ENCODE results near the gene SARS2. TPM values are rescaled to one million over a fixed set of nuclear protein-coding genes. Genes with fewer than 3 reads are reported as not detected.
A peak's percentile ranks its signal among the peaks of the same experiment; 100 is the strongest.
"Not testable (repeated sequence)": the region's sequence is repeated elsewhere in the genome, so short reads cannot be mapped to it uniquely, and the experiment has no call there.

Gene SARS2
- total RNA-seq, 1 donor from 2014 or later, result 7.0 TPM

DNA sequence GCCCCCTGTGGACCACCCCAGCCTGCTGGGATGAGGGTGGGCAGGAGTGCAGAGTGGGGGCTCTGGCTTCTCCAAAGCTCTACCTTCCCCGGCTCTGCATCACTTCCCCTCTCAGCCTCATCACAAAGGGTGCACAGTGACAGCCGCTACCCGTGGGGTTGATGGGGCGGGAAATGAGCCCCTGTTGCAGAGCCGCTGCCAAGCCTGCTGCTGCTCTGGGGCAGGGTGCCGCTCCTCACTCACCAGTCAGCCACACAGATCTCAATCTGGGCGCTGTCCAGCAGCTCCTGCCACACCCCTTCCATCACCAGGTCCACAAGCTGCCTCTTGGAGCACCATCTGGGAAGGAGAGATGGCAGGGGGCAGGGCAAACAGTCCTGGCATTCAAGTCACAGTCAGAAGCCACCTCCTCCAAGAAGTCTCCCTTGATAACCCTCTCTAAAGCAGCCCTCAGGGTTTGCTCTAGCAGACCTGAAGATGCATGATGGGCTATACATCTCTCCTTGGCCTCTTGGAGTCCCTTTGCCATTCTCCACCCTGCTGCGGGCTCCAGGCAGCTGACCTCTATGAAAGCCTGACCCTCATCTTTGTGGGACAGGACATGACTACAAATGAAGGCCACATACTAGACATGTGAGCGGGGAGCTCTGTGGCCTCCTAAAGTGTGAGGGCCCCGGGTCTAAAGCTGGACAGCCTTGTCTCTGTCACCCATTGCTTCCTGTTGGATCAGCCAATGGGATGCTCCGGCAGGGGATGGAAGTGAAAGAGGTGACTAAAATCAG is 15.9 kb upstream of the SARS2 start:
- DNase-seq, result no peak

DNA sequence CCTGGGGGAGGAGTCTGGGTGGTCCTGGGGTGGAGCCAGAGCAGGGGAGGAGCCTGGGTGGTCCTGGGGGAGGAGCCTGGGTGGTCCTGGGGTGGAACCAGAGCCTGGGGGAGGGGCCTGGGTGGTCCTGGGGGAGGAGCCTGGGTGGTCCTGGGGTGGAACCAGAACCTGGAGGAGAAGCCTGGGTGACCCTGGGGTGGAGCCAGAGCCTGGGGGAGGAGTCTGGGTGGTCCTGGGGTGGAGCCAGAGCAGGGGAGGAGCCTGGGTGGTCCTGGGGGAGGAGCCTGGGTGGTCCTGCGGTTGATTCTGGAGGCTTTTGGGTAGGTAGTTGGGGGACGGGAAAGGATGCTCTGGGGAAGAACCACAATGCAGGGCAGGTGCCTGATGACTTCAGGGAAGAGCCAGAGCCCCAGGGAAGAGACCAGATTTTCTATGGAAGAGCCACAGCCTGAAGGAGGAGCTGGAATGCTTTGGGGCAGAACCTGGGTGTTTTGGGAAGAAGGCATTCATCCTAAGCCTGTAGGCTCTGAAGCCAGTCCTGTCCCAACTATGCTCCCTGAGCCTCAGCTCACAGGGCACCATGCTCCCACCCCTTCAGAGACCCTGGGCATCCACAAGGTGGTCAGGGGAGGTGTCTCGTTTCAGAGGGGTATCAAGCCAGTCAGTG is 15.1 kb upstream of the SARS2 start:
- no peak for DNase-seq

DNA sequence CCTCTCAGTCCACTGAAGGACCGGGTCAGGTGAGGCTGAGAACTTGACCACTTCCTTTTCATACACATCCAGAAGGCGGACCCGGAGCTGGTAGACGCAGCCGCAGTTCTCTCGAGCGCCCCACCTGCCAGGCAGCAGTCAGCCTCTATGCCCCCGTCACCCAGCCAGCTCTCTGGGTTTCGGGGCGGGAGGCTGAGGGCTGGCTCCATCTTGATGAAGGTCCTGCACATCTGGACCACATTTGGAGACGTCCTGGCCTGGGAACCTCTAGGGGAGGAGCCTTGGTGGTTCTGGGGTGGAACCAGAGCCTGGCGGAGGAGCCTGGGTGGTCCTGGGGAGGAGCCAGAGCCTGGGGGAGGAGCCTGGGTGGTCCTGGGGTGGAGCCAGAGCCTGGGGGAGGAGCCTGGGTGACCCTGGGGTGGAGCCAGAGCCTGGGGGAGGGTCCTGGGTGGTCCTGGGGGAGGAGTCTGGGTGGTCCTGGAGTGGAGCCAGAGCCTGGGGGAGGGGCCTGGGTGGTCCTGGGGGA is 14.5 kb upstream of the SARS2 start:
- DNase-seq, result no peak

DNA sequence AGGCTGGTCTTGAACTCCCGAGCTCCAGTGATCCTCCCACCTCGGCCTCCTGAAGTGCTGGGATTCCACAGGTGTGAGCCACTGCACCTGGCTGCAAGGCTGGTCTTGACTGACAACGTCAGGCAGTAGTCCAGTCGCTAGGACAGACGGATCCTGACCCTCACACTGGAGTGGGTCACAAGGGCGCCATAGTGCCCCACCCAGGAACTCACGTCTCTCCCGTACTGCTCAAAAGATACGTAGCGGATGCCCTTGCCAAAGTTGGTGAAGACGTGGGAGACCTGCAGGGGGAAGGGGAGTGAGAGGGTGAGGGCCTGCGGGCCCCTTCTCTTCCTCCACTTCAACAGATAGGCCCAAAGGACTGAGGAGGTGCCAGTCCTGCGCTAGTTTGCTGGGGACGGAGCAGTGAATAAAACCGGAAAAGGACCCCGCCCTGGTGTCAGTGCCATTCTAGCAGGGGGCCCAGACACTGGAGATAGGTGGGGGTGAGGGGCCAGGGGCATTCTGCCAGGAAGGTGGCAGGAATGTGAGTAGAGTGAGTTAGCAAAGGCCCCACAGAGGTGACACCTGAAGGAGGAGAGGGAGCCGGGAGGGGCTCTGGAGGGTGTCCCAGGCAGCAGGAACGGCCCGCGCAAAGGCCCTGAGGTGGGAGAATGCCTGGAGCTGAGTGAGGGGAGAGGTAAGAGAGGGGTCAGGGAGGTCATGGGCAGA is 12.1 kb upstream of the SARS2 start:
- DNase-seq, result no peak

DNA sequence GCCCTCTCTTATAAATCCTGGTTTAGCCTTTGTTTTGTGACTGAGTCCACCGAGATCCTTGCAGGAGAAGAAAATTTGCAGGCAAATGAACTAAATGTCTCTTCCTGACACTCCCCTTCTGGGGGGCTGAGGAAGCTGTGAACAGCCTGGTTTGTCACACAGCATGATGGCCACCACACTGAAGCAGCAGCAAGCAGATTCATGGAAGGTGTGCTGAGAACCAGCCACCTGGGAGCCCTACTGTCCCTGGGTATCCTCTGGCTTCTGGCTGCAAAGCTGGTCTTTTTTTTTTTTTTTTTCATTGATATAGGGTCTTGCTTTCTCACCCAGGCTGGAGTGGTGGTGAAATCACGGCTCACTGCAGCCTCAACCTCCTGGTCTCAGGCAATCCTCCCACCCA is 11.4 kb upstream of the SARS2 start:
- no peak for DNase-seq

DNA sequence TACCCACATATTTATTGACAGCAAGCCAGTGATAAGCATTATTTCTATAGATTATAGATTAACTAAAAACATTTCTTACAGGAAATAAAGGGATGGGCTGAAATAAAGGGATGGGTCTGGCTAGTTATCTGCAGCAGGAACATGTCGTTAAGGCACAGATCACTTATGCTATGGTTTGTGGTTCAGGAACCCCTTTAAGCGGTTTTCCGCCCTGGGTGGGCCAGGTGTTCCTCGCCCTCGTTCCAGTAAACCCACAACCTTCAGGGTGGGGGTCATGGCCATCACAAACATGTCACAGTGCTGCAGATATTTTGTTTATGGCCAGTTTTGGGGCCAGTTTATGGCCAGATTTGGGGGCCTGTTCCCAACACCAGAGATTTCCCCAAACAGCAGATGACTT is 10.9 kb upstream of the SARS2 start:
- not testable (repeated sequence) for DNase-seq

DNA sequence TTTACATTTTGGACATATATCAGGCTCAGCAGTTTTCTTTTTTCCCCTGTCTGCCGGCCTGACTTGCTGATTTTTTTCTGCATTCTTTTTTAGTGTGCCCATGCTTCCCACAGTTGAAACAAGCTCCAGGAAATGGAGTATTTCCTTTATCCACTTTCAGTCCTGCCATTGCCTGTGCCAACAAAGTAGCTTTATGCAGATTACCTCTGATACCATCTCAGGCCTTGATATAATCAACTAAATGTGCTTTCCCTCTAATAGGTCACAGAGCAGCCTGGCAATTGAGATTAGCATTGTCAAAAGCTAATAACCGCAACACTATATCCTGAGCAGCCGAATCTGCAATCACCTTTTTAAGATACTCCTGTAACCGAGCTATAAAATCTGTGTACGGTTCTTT is 9.4 kb upstream of the SARS2 start:
- DNase-seq, result no peak

DNA sequence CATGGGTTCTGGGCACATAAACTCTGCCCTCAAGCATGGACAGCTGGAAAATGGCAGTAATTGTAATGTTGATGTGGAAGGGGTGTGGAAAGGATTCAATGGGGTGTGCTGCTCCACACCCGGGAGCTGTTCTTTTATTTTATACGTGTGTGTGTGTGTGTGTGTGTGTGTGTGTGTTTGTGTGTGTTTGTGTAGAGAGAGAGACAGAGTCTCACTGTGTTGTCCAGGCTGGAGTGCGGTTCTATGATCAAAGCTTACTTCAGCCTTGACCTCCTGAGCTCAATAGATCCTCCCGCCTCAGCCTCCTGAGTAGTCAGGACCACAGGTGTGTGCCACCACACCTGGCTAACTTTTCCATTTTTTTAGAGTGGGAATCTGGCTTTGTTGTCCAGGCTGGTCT is 3.0 kb upstream of the SARS2 start:
- no peak for DNase-seq

DNA sequence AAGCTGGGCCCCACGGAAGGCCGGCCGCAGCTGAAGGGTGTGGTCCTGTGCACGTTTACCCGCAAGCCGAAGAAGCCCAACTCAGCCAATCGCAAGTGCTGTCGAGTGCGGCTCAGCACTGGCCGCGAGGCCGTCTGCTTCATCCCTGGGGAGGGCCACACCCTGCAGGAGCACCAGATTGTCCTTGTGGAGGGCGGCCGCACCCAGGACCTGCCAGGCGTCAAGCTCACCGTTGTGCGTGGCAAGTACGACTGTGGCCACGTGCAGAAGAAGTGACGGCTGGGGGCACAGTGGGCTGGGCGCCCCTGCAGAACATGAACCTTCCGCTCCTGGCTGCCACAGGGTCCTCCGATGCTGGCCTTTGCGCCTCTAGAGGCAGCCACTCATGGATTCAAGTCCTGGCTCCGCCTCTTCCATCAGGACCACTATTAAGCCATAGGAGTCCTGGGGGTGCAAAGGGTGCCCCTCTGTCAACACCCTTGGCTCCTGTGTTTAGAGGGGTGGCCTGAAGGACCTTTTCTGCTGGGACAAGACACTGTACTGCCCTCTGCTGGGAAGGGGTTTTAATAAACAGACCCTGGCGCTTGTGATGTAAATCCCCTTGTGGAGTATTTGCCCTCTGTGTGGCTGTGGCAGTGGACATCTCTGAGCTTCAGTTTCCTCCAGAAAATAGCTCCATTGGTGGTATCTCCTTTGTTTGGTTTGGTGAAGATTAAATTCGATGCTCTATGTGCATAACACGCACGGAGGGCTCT is 2.0 kb upstream of the SARS2 start:
- no peak for DNase-seq

DNA sequence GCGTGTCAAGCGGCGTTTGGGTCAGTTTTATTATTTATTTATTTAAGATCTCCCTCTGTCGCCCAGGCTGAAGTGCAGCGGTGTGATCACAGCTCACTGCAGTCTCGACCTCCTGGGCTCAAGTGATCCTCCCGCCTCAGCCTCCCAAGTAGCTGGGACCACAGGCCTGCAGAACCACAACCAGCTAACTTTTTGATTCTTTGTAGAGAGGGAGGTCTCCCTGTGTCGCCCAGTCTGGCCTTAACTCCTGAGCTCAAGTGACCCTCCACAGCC is 894 bp upstream of the SARS2 start:
- DNase-seq, result no peak

DNA sequence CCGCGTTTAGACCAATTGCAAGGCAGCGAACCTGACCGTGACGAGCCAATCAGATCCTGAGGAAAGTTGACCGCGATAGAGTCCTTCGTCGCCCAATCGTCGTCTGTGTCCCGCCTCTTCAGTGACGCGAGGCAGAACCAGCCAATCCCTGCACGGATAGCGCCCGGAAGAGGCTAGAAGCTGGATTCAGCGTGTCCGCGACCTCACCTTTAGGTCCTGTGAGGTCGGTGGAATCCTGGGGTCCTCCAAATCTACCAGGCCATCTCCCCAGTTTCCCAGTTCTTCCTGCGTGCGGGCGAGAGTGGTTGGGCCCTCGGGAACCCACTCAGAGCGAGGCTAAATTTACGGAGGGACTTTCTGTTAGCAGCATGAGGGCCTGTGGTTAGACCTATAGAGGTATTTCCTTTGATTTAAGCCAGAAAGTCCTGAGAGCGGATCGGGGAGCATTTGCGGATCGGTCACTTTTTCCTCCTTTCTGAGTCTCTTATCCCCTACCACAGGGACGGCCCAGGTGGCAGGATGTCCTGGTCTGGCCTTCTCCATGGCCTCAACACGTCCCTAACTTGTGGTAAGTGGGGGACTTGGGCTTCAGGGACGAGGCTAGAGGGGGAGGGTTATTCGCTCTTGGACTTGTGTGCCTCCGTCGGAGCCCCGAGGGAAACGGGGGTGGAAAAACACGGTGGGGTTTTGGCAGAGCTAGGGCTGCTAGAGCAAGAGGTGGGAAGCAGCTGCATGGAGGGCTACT is 385 bp upstream of the SARS2 start, which contains the start of gene MRPS12:
Gene MRPS12, plus strand, starts transcription at position 169 of the 745 bp plus-strand sequence. Its CDS starts 351 bp downstream, at position 520.
- DNase-seq, result peak; percentile 98

DNA sequence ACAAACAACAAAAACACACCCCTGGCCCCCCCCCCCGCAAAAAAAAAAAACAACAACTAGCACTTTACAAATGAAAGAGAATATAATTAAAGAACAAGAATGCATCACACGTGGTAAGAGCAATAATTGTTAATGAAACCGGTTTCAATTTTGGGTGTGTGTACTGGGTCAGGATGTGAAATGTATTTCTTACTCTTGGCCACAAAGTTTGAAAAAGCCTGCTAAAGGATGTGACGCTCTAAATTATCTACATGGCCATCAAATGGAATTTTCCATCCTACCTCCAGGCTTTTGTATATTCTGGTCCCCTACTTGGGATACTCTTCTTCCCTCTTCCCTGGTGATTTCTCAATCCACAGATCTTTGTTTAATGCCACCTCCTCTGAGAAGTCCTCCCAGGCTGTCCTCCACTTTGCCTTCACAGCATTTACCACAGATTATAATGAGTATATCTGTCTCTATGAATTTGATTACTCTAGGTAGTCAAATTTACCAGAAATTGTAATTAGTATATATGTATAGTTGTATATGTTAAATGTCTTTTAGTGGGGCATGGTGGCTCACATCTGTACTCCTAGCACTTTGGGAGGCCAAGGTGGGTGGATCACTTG is 2.1 kb downstream of the SARS2 start:
- no peak for DNase-seq

DNA sequence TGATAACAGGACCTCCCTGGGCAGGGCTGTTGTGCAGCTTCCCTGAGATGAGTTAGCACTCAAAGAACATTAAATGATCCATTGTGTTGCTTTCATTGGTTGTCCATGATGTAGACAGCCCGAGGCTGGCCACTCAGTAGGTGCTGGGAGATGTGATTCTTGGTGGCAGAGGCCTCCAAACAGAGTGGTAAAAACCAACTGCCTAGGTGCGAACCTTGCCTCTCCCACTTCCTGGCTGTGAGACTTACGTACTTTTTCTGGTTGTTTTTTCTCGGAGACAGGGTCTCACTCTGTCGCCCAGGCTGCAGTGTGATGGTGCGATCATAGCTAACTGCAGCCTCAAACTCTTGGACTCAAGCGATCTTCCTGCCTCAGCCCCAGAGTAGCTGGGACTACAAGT is 6.2 kb downstream of the SARS2 start:
- DNase-seq, result no peak

DNA sequence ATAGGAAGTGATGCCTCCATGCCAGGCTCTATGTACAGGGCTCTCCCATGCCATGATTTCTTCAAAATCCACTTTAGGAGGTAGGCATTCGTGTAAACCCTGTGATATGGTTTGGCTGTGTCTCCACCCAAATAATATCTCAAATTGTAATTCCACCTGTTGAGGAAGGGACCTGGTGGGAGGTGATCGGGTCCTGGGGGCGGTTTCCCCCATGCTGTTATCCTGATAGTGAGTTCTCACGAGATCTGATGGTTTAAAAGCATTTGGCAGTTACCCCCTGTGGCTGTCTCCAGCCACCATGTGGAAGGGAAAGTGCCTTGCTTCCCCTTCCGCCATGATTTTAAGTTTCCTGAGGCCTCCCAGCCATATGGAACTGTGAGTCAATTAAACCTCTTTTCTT is 8.1 kb downstream of the SARS2 start:
- DNase-seq, result no peak

DNA sequence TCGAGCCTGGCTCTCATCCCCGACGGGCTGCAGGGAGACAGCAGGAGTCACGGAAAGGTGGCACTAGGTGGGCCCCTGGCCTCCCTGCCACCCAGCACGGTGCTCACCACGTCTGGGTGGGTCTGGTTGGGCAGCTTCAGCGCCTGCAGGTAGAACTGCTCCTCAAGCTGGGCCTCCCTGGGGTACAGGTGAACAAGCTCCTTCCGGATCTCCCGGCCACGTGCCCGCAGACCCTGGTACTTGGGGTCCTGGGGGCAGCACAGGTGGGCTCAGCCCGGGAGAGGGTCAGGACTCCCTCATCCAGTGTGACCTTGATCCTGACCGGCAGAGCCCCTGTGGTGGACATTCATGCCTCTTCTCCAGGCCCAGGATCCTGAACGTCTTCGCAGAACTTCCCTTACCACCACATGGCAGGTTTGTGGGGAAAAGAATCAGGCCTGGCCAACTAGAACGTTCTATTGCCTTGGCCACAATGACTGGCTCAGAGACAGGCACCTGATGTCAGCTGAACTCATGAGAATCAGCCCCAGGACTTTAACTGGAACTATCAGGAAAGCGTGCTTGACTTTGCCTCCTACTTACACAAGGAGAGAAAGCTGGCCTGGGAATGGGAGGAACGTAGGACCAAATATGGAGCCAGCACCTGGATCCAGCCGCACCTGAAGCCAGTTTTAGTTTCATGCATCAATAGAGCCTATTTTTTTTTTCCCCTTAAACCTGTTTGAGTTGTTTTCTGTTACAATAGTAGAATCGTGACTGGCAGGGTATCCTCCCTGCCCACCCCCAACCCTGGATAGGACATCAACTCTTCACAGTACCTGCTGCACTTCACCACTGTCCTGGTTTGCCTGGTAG is 8.9 kb downstream of the SARS2 start:
- DNase-seq, result no peak

DNA sequence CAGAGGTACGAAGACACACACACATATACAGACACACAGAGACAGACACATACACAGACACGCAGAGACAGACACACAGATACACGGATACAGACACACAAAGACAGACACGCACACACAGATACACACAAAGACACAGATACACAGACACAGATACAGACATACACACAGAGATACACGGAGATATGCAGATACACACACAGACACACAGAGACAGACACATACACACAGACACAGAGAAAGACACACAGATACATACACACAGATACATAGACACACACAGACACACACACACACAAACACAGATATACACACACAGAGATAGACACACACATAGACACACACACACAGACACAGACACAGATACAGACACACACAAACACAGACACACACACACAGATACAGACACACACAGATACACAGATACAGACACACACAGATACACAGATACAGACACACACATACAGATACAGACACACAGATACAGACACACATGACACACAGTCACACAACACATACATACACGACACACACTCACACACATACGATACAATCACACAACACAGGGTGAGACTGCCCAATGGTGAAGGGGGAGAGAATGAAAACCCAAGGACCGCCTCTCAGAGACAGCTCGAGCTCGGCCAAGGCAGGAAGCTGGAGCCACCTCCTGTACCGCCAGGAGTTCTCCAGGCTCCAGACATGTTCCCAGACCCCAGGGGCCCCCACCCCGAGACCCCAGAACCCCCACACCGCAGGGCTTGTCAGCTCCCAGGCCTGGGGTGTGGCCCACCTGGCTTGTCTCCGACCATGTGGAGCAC is 9.8 kb downstream of the SARS2 start:
- DNase-seq, result no peak

DNA sequence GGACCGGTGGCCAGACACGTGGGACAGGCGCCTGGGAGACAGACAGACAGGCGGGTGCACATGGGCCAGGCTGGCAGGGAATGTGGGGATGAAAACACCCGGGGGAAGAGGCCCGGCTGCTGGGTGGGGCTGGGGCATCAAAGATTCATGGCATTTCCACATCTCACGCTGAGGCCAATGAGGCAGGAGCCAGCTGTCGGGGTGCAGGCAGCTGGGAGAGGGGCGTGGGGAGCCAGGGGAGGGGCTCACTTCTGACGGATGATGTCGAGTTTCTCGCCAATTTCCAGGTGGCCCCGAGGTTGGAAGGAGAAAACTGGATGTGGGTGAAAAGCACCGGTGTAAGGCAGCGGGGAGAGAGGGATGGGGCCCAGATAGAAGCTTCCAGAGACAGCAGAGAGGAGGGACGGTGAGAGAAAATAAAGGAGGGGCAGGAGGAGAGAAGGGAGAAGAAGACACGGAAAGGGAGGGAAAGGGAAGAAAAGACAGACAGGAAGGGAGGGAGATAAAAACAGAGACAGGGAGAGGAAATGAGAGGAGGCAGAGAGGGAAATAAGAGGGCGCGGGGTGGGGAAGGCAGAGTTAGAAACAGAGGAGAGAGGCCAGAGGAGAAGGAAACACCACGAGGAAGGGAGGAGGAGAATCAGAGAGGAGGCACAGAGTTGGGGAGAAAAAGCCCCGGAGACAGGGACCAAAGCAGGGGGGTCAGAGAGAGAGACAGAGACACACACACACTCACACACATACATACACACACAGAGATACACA is 10.5 kb downstream of the SARS2 start:
- DNase-seq, result peak; percentile 17

DNA sequence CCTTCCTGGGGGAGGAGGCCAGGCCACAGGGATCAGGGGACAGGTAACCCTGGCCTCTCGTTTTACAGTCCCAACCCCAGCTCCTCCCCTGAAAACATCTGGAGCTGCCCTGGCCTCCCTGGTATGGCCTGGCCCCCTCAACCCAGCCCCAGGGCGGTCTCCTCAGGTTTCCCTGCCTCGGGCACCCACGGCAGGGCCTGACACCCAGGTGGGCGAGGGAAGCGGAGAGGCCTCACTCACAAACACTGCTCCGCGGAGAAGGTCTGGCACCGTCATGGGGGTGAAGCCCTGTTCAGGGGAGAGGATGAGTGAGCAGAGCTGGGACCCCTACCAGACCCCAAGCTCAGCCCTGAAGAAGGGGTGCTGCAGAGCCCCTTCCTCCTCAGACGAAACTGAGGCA is 12.0 kb downstream of the SARS2 start:
- no peak for DNase-seq

Measured in skin of body (tissue), 2 donors.